HG03025 (cell line): ENCODE results near the gene SMIM8.
"Not testable (repeated sequence)": the region's sequence is repeated elsewhere in the genome, so short reads cannot be mapped to it uniquely, and the experiment has no call there.

Source experiments
- ATAC-seq: cut with Tn5 transposase; IDR thresholded peaks from one replicate; pipeline ENCODE4 v1.9.1; 2021; ENCODE audit warnings: mild to moderate bottlenecking, moderate library complexity; ENCODE audit not compliant: unreplicated experiment, low FRiP score

SMIM8 gene, protein sequence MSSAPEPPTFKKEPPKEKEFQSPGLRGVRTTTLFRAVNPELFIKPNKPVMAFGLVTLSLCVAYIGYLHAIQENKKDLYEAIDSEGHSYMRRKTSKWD

GRCh38 chr6:87322304-87323212, at the start of gene SMIM8:
Gene SMIM8, plus strand, starts transcription at chr6:87322588. Its CDS starts 14,444 bp downstream, at chr6:87337032.
- ATAC-seq: peak; percentile 100

DNA sequence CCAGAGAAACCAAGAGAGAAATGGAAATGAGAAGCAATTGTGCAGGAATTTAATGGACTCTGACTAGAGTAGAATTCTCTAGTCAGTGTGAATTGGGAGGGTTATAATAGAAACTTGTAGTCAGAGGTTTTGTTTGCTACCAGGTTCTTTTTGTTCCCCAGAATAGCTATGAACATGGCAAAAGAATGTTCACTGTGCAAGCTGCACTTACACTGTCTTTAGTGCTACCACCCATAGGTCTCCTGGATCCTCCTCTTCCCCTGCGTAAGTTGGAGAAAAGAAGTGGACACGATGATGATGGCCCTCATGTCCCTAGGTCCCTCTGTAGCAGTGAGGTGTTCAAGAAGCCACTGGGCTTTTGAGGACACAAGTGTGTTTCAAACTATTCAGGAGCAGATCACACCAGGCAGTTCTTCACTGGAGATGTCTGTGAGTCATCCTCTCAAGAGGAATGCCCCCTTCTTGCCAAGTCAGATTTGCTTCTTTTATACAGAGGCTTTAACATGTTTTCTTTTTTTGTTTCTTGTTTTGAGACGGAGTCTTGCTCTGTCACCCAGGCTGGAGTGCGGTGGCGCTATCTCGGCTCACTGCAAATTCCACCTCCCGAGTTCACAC, 47.6 kb upstream of the SMIM8 start:
- ATAC-seq: no peak

DNA sequence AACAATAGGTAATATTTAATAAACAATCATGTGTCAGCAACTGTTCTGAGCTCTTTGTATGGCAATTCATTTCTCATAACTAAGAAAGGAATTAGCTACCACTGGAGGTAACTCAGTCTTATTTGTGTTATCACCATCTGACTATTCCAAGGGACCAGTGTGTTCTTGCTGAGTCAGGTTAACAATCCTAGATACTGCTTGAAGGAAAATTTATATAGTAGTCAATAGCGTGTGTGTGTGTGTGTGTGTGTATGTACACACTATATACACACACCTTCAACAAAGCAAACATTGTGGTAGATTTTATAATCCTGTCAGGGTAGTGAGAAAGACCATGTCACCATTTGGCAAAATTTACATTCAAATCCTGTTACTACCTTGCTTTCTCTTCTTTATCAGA, 45.8 kb upstream of the SMIM8 start:
- ATAC-seq: no peak

GRCh38 chr6:87277123-87277522, 45.3 kb upstream of the SMIM8 start:
- ATAC-seq: no peak

DNA sequence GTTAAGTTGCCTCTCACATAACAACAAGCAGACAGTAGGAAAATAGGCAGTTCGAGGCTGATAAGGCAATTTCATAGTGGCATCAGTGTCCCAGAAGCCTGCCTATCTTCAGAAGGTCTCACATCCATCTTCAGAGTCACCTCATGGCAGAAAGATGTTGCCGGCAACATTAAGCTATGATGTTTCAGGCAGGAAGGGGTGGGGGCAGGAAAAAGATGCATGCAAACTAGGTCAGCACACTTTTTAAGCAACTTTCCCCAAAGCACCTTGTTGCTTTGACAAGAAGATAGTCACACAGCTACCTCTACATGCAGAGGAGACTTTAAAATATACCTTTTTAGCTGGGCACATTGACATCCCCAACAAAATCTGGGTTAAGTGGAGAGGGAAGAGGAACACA, 43.2 kb upstream of the SMIM8 start:
- no peak for ATAC-seq

DNA sequence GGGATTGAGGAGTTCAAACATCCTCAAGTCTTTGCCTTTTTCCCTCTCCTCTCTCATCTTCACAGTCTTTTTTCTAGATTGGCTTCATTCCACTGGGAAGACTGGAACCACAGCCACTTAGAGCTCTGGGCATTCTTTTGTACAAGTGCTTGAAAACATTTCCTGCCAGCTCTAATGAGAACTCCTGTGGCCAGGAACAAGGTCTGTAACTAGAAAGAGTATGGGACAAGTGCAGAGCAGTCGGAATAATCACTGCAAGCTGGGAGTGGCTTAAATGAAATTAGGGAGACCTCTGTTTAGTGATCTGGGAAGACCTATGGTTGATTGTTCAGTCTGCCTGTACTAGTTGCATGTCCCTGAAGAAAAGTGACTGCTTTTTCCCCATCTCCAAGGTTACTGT, 41.0 kb upstream of the SMIM8 start:
- no peak for ATAC-seq

DNA sequence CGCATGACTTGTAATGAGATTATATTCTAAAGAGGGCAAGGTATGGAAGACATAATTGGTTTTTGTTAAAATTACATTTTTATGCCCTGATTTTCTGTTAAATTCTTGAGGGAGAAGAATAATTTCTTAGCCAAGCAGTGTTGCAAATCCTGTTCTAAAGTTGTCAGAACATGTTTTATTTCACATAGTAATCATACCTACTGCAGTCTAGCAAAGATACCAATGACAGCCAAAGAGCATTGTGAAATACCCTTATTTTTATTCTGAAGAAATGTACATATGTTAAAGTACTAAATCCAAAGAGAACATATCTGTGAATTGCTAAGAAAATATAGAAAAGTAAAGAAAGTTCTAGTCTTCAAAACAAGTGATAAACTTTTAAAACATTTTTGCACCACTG, 39.6 kb upstream of the SMIM8 start:
- no peak for ATAC-seq

- ATAC-seq: no peak
Measured at GRCh38 chr6:87283461-87283860, 38.9 kb upstream of the SMIM8 start.

DNA sequence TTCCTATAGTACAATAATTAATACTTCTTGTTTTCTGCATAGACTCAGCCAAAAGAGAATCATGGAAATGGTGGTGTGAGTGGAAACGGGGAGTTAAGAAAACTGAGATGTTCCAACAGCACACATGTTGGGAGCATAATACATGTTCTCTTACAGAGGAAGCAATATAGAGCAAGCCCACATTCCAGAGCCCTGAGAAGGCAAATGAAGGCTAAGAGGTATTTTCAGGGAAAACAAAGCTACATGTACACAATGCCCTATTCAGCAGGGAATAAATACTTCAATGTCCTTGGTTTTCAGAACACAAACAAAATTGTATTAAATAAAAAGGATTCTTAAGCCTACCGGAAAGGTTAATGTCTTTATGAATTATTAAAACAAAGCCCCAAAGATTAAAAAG, 35.1 kb upstream of the SMIM8 start:
- ATAC-seq: no peak

GRCh38 chr6:87289571-87289970, 32.8 kb upstream of the SMIM8 start:
- no peak for ATAC-seq

DNA sequence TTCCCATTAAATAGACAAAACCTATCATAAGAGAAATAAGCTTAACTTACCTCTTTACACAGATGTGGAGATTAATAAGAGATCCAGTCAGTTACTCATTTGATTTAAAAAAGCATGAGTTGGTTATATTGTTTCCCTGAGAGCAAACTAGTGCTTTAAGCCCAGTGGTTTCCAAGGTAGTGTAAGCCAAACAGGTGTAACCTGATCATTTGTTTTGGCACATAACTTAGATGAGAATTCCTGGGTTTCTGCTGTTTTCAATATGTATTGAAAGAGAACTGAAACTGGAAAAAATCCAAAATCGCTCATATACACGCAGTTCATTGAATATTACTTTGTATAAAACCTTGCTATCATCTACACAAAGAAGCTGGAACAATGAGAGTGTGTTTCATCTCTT, 30.5 kb upstream of the SMIM8 start:
- ATAC-seq: no peak

DNA sequence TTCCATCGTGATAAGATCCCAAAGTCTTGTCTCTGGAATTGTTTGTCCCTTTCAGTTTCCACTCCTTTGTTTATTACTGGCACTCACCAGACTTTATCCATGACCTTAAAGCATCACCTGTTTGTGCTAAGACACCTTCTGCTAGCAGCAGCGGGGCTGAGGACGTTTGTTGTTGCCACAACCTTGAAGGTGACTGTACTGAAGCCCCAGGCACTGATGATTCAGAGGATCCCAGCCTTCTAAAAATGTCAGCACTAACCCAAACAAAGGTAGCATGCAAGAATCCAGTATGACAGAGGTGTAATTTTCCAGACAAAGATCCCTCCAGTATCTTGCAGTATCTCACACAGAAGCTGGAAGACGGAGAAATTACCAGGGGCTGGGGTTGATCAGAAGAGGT, 28.9 kb upstream of the SMIM8 start:
- no peak for ATAC-seq

DNA sequence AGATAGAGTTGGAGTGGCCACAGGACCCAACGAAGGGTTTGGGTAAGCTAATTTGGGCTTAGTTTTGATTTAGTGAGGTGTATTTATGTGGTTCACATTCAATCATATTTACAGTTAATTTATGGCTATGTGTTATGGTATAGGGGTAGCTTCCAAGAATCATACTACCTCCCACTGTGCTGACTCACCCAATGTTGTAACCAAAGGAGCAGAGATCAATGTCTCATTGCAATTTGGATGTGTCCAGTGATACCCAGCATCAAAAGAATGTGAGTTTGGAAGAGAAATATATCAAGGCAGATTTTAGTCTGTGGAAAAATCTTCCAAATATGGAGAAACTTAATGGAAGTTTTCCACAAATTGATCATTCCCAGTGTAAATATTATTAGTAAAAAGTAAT, 25.3 kb upstream of the SMIM8 start:
- no peak for ATAC-seq

GRCh38 chr6:87301277-87301676, 21.1 kb upstream of the SMIM8 start:
- not testable (repeated sequence) for ATAC-seq

- ATAC-seq: no peak
Measured at GRCh38 chr6:87308970-87309369, 13.4 kb upstream of the SMIM8 start.

GRCh38 chr6:87312860-87313259, 9.5 kb upstream of the SMIM8 start:
- ATAC-seq: no peak

- ATAC-seq: no peak
Measured at GRCh38 chr6:87315071-87315470, 7.3 kb upstream of the SMIM8 start.

DNA sequence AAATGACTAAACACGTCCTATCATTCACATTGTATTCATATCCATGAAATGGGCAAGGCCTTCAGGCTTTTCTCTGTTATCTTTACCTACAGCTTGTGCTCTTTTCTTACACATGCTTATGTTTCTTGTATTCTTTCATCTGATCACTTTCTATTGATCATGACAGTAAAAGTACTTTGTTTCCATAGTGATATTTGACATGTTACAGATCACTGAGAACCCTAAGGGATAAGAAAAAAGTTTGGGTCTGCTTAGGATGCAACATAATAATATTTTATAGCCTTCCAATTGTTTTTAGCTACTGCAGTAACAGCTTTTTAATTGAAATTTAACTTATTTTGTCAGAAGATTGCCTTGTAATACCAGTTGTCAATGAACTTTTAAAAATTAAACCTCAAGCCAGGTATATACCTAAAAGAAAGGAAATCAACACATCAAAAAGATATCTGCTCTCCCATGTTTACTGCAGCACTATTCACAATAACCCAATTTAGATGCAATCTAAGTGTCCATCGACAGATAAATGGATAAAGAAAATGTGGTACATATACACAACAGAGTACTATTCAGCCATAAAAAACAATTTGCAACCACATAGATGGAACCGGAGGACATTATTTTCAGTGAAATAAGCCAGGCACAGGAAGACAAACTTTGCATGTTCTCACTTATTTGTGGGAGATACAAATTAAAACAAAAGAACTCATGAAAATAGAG, 3.0 kb upstream of the SMIM8 start:
- no peak for ATAC-seq

GRCh38 chr6:87323880-87324279, 1.5 kb downstream of the SMIM8 start:
- ATAC-seq: not testable (repeated sequence)

GRCh38 chr6:87330961-87331360, 8.6 kb downstream of the SMIM8 start:
- ATAC-seq: no peak

GRCh38 chr6:87333033-87333432, 10.6 kb downstream of the SMIM8 start:
- no peak for ATAC-seq
